Endothelial cell of hepatic sinusoid (primary cell): ENCODE measurements around the gene PPP1R12A.
"Not testable (repeated sequence)": the region's sequence is repeated elsewhere in the genome, so short reads cannot be mapped to it uniquely, and the experiment has no call there.

Experiments used
- in situ Hi-C: cut with HindIII; loops from 2 replicates; pipeline ENCODE4 v1.10.0; 2017; ENCODE audit warnings: low sequenced_read_pairs

Gene PPP1R12A

GRCh38 chr12:79935021-79935623 is at the start of gene PPP1R12A:
PPP1R12A (minus strand) TSS chr12:79935097; CDS start chr12:79934931, 166 bp downstream.
- in situ Hi-C loops: loop anchor here (5.0 kb wide), 1 partner anchor 92 kb away; no protein-coding TSS in a partner anchor

GRCh38 chr12:79983986-79984620 is 49.2 kb upstream of the PPP1R12A start:
- in situ Hi-C loops: no loop called here

- in situ Hi-C loops: no loop called here
Observed at GRCh38 chr12:79983492-79983891, 48.6 kb upstream of the PPP1R12A start.

GRCh38 chr12:79982086-79983062 is 47.5 kb upstream of the PPP1R12A start:
- in situ Hi-C loops: no loop called here

GRCh38 chr12:79978692-79979091 is 43.8 kb upstream of the PPP1R12A start:
- in situ Hi-C loops: no loop called here

GRCh38 chr12:79977856-79978460 is 43.1 kb upstream of the PPP1R12A start:
- in situ Hi-C loops: not testable (repeated sequence)

- in situ Hi-C loops: no loop called here
Observed at GRCh38 chr12:79975143-79975542, 40.2 kb upstream of the PPP1R12A start.

- in situ Hi-C loops: no loop called here
Observed at GRCh38 chr12:79973801-79974200, 38.9 kb upstream of the PPP1R12A start.

GRCh38 chr12:79964100-79964627 is 29.3 kb upstream of the PPP1R12A start:
- in situ Hi-C loops: no loop called here

GRCh38 chr12:79961411-79961810 is 26.5 kb upstream of the PPP1R12A start:
- in situ Hi-C loops: no loop called here

GRCh38 chr12:79959484-79959883 is 24.6 kb upstream of the PPP1R12A start:
- in situ Hi-C loops: no loop called here

GRCh38 chr12:79956896-79957295 is 22.0 kb upstream of the PPP1R12A start:
- in situ Hi-C loops: no loop called here

- in situ Hi-C loops: no loop called here
Observed at GRCh38 chr12:79955561-79955960, 20.7 kb upstream of the PPP1R12A start.

- in situ Hi-C loops: no loop called here
Observed at GRCh38 chr12:79954037-79954610, 19.2 kb upstream of the PPP1R12A start.

GRCh38 chr12:79949098-79949497 is 14.2 kb upstream of the PPP1R12A start:
- in situ Hi-C loops: no loop called here

- in situ Hi-C loops: no loop called here
Observed at GRCh38 chr12:79945433-79945832, 10.5 kb upstream of the PPP1R12A start.

GRCh38 chr12:79944565-79944964 is 9.7 kb upstream of the PPP1R12A start:
- in situ Hi-C loops: no loop called here

GRCh38 chr12:79942846-79943245 is 7.9 kb upstream of the PPP1R12A start:
- in situ Hi-C loops: not testable (repeated sequence)

- in situ Hi-C loops: loop anchor here (5.0 kb wide), 1 partner anchor 87 kb away; no protein-coding TSS in a partner anchor
Observed at GRCh38 chr12:79939728-79940310, 4.9 kb upstream of the PPP1R12A start.

- in situ Hi-C loops: loop anchor here (5.0 kb wide), 1 partner anchor 88 kb away; no protein-coding TSS in a partner anchor
Observed at GRCh38 chr12:79938843-79939242, 3.9 kb upstream of the PPP1R12A start.
